IMR-90 (cell line): ENCODE measurements around the gene CMSS1. TPM values are rescaled to one million over a fixed set of nuclear protein-coding genes. Genes with fewer than 3 reads are reported as not detected.
A peak's percentile ranks its signal among the peaks of the same experiment; 100 is the strongest.

Experiments
- ATAC-seq: fragments of 200-7000 bp; cut with Tn5 transposase; 2 replicates; pipeline ENCODE4 v1.9.1; 2020; ENCODE audit warnings: low read depth, mild to moderate bottlenecking, moderate library complexity
- BruUV-seq: library from RNA; stranded (reverse); fragments of 400-500 nt; replicated peaks from 2 replicates; lab custom pipeline; 2021; lab: Mats Ljungman, UMichigan
- CTCF ChIA-PET: fragments of 300-600 bp; formaldehyde crosslinking; extraction: SDS; loops from one replicate; lab custom pipeline; 2021; ENCODE audit warnings: antibody characterized with exemption; lab: Yijun Ruan, JAX
- POLR2A ChIA-PET: fragments of 300-600 bp; sonication (Branson Sonifier 250); formaldehyde crosslinking; loops from one replicate; lab custom pipeline; 2022; ENCODE audit warnings: antibody characterized with exemption; ENCODE audit not compliant: unreplicated experiment; lab: Charles Lee
- DNase-seq: peaks from one replicate; pipeline ENCODE4 v3.0.0; 2013
- H2AFZ ChIP-seq: replicated peaks from 2 replicates; pipeline ENCODE3; 2013; ENCODE audit warnings: low read length, mild to moderate bottlenecking; ENCODE audit not compliant: poor library complexity
- H2AK5ac ChIP-seq: 2 replicates; pipeline ENCODE4 v1.6.1; 2013; ENCODE audit warnings: low read depth, low read length, inconsistent platforms
- H2AK9ac ChIP-seq: replicated peaks from 2 replicates; pipeline ENCODE3; 2013; ENCODE audit warnings: mild to moderate bottlenecking, low read depth, low read length, moderate library complexity; ENCODE audit not compliant: poor library complexity
- H2BK120ac ChIP-seq: 2 replicates; pipeline ENCODE4 v1.6.1; 2013; ENCODE audit warnings: low read depth, low read length, inconsistent platforms
- H2BK15ac ChIP-seq: 3 replicates; pipeline ENCODE4 v1.6.1; 2013; ENCODE audit warnings: low read depth, low read length, inconsistent platforms
- H2BK20ac ChIP-seq: 2 replicates; pipeline ENCODE4 v1.6.1; 2013; ENCODE audit warnings: low read depth, mild to moderate bottlenecking, inconsistent platforms, low read length, moderate library complexity
- H2BK5ac ChIP-seq: 2 replicates; pipeline ENCODE4 v1.6.1; 2013; ENCODE audit warnings: mild to moderate bottlenecking, low read depth, low read length, inconsistent platforms; ENCODE audit not compliant: poor library complexity, severe bottlenecking
- H3K14ac ChIP-seq: replicated peaks from 2 replicates; pipeline ENCODE4 v1.6.1; 2013; ENCODE audit warnings: low read depth, low read length, inconsistent platforms
- H3K18ac ChIP-seq: 2 replicates; pipeline ENCODE4 v1.6.1; 2013; ENCODE audit warnings: low read depth, low read length, control low read depth
- H3K23ac ChIP-seq: 2 replicates; pipeline ENCODE4 v1.6.1; 2013; ENCODE audit warnings: low read depth, low read length, inconsistent platforms
- H3K27ac ChIP-seq: 2 replicates; pipeline ENCODE4 v1.5.1; 2013; ENCODE audit warnings: mild to moderate bottlenecking, control low read depth, low read length; ENCODE audit not compliant: insufficient read depth
- H3K27me3 ChIP-seq: 2 replicates; pipeline ENCODE4 v1.6.1; 2013; ENCODE audit warnings: low read length; ENCODE audit not compliant: control insufficient read depth, insufficient read depth
- H3K36me3 ChIP-seq: 2 replicates; pipeline ENCODE4 v1.6.1; 2013; ENCODE audit warnings: low read length, mixed read lengths; ENCODE audit not compliant: control insufficient read depth, insufficient read depth
- H3K4ac ChIP-seq: 2 replicates; pipeline ENCODE4 v1.6.1; 2013; ENCODE audit warnings: low read depth, low read length, inconsistent platforms
- H3K4me1 ChIP-seq: 2 replicates; pipeline ENCODE4 v1.6.1; 2013; ENCODE audit warnings: low read length, mixed read lengths; ENCODE audit not compliant: control insufficient read depth, insufficient read depth
- H3K4me2 ChIP-seq: 2 replicates; pipeline ENCODE4 v1.6.1; 2013; ENCODE audit warnings: low read depth, mild to moderate bottlenecking, control low read depth, low read length, moderate library complexity
- H3K4me3 ChIP-seq: 2 replicates; pipeline ENCODE4 v1.5.1; 2013; ENCODE audit warnings: low read depth, mild to moderate bottlenecking, control low read depth, low read length, moderate library complexity; ENCODE audit not compliant: insufficient read depth
- H3K56ac ChIP-seq: 2 replicates; pipeline ENCODE4 v1.6.1; 2013; ENCODE audit warnings: low read length, inconsistent platforms; ENCODE audit not compliant: insufficient read depth; ENCODE audit errors: extremely low read depth
- H3K79me1 ChIP-seq, 2 experiments: 2 replicates each; pipeline ENCODE4 v1.6.1; 2013; ENCODE audit warnings: low read length in 2 of 2, inconsistent platforms in 1 of 2, low read depth in 1 of 2
- H3K9ac ChIP-seq: 2 replicates; pipeline ENCODE4 v1.6.1; 2013; ENCODE audit warnings: low read depth, low read length, control low read depth
- H3K9me1 ChIP-seq: 2 replicates; pipeline ENCODE4 v1.6.1; 2013; ENCODE audit warnings: low read length, inconsistent platforms; ENCODE audit not compliant: insufficient read depth
- H3K9me3 ChIP-seq: 2 replicates; pipeline ENCODE4 v1.6.1; 2013; ENCODE audit warnings: low read length; ENCODE audit not compliant: control insufficient read depth, insufficient read depth
- H4K20me1 ChIP-seq: 2 replicates; pipeline ENCODE4 v1.6.1; 2013; ENCODE audit warnings: low read length, inconsistent platforms; ENCODE audit not compliant: insufficient read depth
- H4K5ac ChIP-seq: 2 replicates; pipeline ENCODE4 v1.6.1; 2013; ENCODE audit warnings: mild to moderate bottlenecking, low read depth, low read length, control low read depth
- H4K8ac ChIP-seq, 2 experiments: 2 replicates each; pipeline ENCODE4 v1.6.1; 2013; ENCODE audit warnings: low read depth in 2 of 2, low read length in 2 of 2, control low read depth in 1 of 2, inconsistent platforms in 1 of 2
- H4K91ac ChIP-seq: 2 replicates; pipeline ENCODE4 v1.6.1; 2013; ENCODE audit warnings: low read depth, low read length, inconsistent platforms; ENCODE audit not compliant: insufficient read depth
- BHLHE40 ChIP-seq: fragments of 150-350 bp; IDR thresholded peaks from 2 replicates; pipeline ENCODE4 v1.6.1; 2016; ENCODE audit warnings: mild to moderate bottlenecking, low read depth, low read length
- CEBPB ChIP-seq: IDR thresholded peaks from 2 replicates; pipeline ENCODE4 v1.6.1; 2012; ENCODE audit warnings: low read depth, low read length, improper control_type of control experiment
- CHD1 ChIP-seq: IDR thresholded peaks from 2 replicates; pipeline ENCODE4 v1.6.1; 2012; ENCODE audit warnings: low read depth, low read length, improper control_type of control experiment
- CTCF ChIP-seq: conservative IDR thresholded peaks from 2 replicates; pipeline ENCODE4 v1.5.1; 2012; ENCODE audit warnings: mild to moderate bottlenecking, low read depth, low read length, improper control_type of control experiment
- ELK1 ChIP-seq: fragments of 150-350 bp; IDR thresholded peaks from 2 replicates; pipeline ENCODE4 v1.6.1; 2016; ENCODE audit warnings: low read depth, mild to moderate bottlenecking, low read length, moderate library complexity, borderline replicate concordance
- FOS ChIP-seq: fragments of 150-350 bp; IDR thresholded peaks from 2 replicates; pipeline ENCODE4 v1.6.1; 2016; ENCODE audit warnings: low read depth, low read length
- MAFK ChIP-seq: IDR thresholded peaks from 2 replicates; pipeline ENCODE4 v1.6.1; 2012; ENCODE audit warnings: low read depth, low read length, improper control_type of control experiment
- MAZ ChIP-seq: IDR thresholded peaks from 2 replicates; pipeline ENCODE4 v1.6.1; 2012; ENCODE audit warnings: low read depth, mild to moderate bottlenecking, low read length, improper control_type of control experiment, moderate library complexity, borderline replicate concordance
- MXI1 ChIP-seq: IDR thresholded peaks from 2 replicates; pipeline ENCODE4 v1.6.1; 2012; ENCODE audit warnings: low read depth, mild to moderate bottlenecking, low read length, moderate library complexity, borderline replicate concordance
- NFE2L2 ChIP-seq: fragments of 150-350 bp; IDR thresholded peaks from 2 replicates; pipeline ENCODE4 v1.6.1; 2016; ENCODE audit warnings: low read depth, mild to moderate bottlenecking, low read length
- POLR2A ChIP-seq: IDR thresholded peaks from 2 replicates; pipeline ENCODE4 v1.6.1; 2012; ENCODE audit warnings: mild to moderate bottlenecking, low read depth, low read length
- RAD21 ChIP-seq: IDR thresholded peaks from 2 replicates; pipeline ENCODE4 v1.6.1; 2012; ENCODE audit warnings: low read length, improper control_type of control experiment
- RCOR1 ChIP-seq: IDR thresholded peaks from 2 replicates; pipeline ENCODE4 v1.6.1; 2012; ENCODE audit warnings: mild to moderate bottlenecking, low read length, improper control_type of control experiment; ENCODE audit not compliant: insufficient replicate concordance
- RFX5 ChIP-seq: IDR thresholded peaks from 2 replicates; pipeline ENCODE4 v1.8.0; 2012; ENCODE audit warnings: low read depth, mild to moderate bottlenecking, low read length, moderate library complexity
- SMC3 ChIP-seq: fragments of 150-350 bp; IDR thresholded peaks from 2 replicates; pipeline ENCODE4 v1.6.1; 2016; ENCODE audit warnings: low read depth, mild to moderate bottlenecking, antibody characterized with exemption, low read length, moderate library complexity
- USF2 ChIP-seq: fragments of 150-350 bp; IDR thresholded peaks from 2 replicates; pipeline ENCODE4 v1.6.1; 2017; ENCODE audit warnings: mild to moderate bottlenecking, antibody characterized with exemption, low read length, low read depth
- WGBS, 2 experiments: methylation state at CpG; one replicate each; pipeline versions ENCODE4 v1.1.5 to v1.1.7; 2013; ENCODE audit warnings: missing lambda C conversion rate in 2 of 2; ENCODE audit not compliant: insufficient read length in 1 of 2; ENCODE audit errors: extremely low coverage in 2 of 2; 5-methylcytosine and 5-hydroxymethylcytosine counted together
- dilution Hi-C: fragments of 300-500 bp; cut with HindIII; formaldehyde crosslinking; loops from one replicate; pipeline ENCODE4 v1.14.3; 2018; ENCODE audit warnings: low sequenced_read_pairs; ENCODE audit not compliant: unreplicated experiment
- in situ Hi-C: fragments of 300-500 bp; cut with MboI; formaldehyde crosslinking; loops from 3 replicates; pipeline ENCODE4 v1.14.3; 2019; ENCODE audit warnings: low sequenced_read_pairs, inconsistent platforms, mixed read lengths
- intact Hi-C: fragments of 100-400 bp; cut with micrococcal nuclease; formaldehyde crosslinking; loops from 2 replicates; pipeline ENCODE4 v1.10.0; 2022
- polyA plus RNA-seq, 3 experiments: library from polyadenylated mRNA; depleted of rRNA; stranded (reverse); fragments of >200 nt; gene quantifications; 2 replicates each; pipeline ENCODE4 v1.2.3, GENCODE V29; 2012; ENCODE audit warnings: low replicate concordance in 1 of 3
- total RNA-seq: library from RNA; depleted of rRNA; stranded (reverse); fragments of >200 nt; gene quantifications from 2 replicates; pipeline ENCODE4 v1.2.3, GENCODE V29; 2012

Gene CMSS1
- total and polyA plus RNA-seq, 2 of the 4 experiments (the other 2 are of a cell fraction) = 12.5 to 13.6 TPM

- H3K27ac ChIP-seq = peak overlapping the region; percentile 90
- peak overlapping the region; percentile 77; the same call in 1 of the 2 replicates for H3K14ac ChIP-seq
- TF ChIP-seq CHD1 (no peak), SMC3 (no peak), MXI1 (no peak), CEBPB (no peak), MAZ (no peak), POLR2A (no peak), BHLHE40 (no peak), ELK1 (no peak), CTCF (no peak), USF2 (no peak), RAD21 (no peak), RFX5 (no peak), FOS (no peak), RCOR1 (no peak), MAFK (no peak), NFE2L2 (no peak)
- in situ Hi-C loops = no loop called here
- dilution Hi-C loops = no loop called here
- peak overlapping the region; percentile 100 for H2BK20ac ChIP-seq
- H3K4me1 ChIP-seq = peaks cover 30% of the 10 kb centered on the region
- H2AK5ac ChIP-seq = peak overlapping the region; percentile 82; the same call in 1 of the 2 replicates
- H2AK9ac ChIP-seq = no peak overlapping the region
- whole genome bisulfite sequencing, 2 experiments = no CpG with 5 or more reads among the region's 1 CpG
- peaks cover 1% of the 10 kb centered on the region; the same call in 1 of the 2 replicates for H3K27me3 ChIP-seq
- DNase-seq (no peak), ATAC-seq (no peak)
- BruUV-seq = no TSS peak
- no peak overlapping the region for H2AFZ ChIP-seq
- peak overlapping the region; percentile 99; the same call in 1 of the 2 replicates for H3K23ac ChIP-seq
- H2BK5ac ChIP-seq = peak overlapping the region; percentile 100
- H3K9me1 ChIP-seq = peaks cover 8% of the 10 kb centered on the region
- H3K36me3 ChIP-seq = no peaks in the 10 kb centered on the region
- no peaks in the 10 kb centered on the region for H3K9me3 ChIP-seq
- ChIA-PET CTCF (interaction anchor here (0.6 to 1.9 kb wide), 2 partner anchors 148 to 211 kb away, joined by 3 to 7 read pairs; no protein-coding TSS in a partner anchor), POLR2A (interaction anchor here (1.6 kb wide), 1 partner anchor 168 kb away, joined by 4 read pairs; no protein-coding TSS in a partner anchor)
- peak overlapping the region; percentile 95 for H2BK15ac ChIP-seq
- peak overlapping the region; percentile 35; the same call in 1 of the 2 replicates for H3K9ac ChIP-seq
- peak overlapping the region; percentile 87 for H3K56ac ChIP-seq
- peak overlapping the region; percentile 77 to 96; a peak in 3 of 4 replicates for H4K8ac ChIP-seq
- H3K4me3 ChIP-seq = no peak overlapping the region
- H3K4ac ChIP-seq = peak overlapping the region; percentile 97; the same call in 1 of the 2 replicates
- intact Hi-C loops = loop anchor here (5.0 kb wide), 1 partner anchor 91 kb away; no protein-coding TSS in a partner anchor
- H3K4me2 ChIP-seq = no peak overlapping the region
- peak overlapping the region; percentile 95 for H4K91ac ChIP-seq
- no peaks in the 10 kb centered on the region for H4K20me1 ChIP-seq
- peak overlapping the region; percentile 98 for H2BK120ac ChIP-seq
- peaks cover 0 to 6% of the 10 kb centered on the region in 2 experiments; a peak in 3 of 4 replicates for H3K79me1 ChIP-seq
- peak overlapping the region; percentile 86; the same call in 1 of the 2 replicates for H4K5ac ChIP-seq
- H3K18ac ChIP-seq = peak overlapping the region; percentile 94
Observed at GRCh38 chr3:100043271-100043670, 225.6 kb downstream of the CMSS1 start.
